ENCODE data around the gene ASB10.

The ASB10 gene

DNA sequence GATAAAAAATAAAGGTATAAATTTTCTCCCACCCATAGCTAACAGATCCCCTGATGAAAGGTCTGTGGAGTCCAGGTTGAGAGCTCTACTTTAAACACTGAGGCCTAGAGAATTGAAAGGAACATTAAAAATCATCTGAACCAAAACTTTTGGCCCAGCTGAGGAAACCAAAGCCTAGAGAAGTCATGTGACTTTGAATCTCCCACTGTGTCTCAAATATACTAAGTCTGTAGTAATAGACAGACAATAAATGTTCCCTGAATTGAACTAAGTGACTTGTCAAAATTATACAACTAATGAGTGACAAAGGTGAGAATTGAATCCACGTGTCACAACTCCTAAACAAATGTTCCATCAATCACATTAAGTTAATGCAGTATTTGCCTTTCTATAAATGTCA is 25.3 kb downstream of the ASB10 start:
- DNase-seq: no peak

DNA sequence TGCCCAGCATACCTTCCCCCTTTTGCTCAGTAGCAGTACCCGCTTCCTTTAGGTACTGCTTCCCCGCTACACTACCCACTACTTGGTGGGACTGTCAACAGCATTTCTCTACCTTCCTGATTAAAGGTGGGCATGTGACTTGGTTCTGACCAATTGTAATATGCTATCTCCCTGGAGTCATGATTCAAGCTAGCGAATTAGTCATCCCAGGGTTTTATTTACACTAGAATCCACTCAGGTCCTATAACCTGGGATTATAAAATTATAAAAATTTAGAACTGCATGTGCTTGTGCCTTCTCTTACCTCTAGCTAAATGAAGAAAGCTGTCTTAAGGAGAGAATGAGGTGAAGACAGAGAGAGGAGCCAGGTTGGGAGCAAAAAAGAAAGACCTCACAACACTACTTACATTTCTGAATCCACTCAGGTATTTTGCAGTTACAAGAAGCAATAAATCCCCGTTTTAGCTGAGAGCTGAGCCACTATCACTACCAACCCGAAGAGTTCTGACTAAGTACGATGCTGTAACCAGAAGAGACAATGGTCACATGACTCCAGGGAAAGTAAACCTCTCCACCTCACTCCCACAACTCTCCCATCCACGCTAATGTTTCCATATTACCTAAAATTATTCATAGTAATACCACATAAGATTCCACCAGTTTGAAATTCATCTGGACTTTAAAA is 29.3 kb downstream of the ASB10 start:
- no peak for DNase-seq

GRCh38 chr7:151152643-151153513 is 34.2 kb downstream of the ASB10 start:
- no peak for DNase-seq

DNA sequence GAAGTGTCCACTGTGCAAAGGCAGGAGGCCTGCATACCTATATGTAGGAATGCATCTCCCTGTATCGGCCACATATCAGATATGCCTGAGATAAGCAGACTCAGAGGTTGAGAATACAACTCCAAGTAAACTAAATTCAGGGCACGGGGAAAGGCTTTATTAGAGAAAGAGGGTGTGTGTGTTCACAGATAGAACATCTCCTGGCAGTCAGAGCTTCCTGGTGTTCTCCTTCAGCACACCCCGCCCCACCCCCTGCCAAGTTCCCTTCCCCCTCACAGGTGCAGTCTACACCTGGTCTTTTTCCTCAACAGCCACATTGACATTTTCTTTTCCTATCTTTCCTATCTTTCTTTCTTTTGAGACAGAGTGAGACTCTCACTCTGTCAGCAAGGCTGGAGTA is 36.7 kb downstream of the ASB10 start:
- DNase-seq: no peak

- DNase-seq: no peak
Observed at GRCh38 chr7:151148319-151149259, 38.5 kb downstream of the ASB10 start.

DNA sequence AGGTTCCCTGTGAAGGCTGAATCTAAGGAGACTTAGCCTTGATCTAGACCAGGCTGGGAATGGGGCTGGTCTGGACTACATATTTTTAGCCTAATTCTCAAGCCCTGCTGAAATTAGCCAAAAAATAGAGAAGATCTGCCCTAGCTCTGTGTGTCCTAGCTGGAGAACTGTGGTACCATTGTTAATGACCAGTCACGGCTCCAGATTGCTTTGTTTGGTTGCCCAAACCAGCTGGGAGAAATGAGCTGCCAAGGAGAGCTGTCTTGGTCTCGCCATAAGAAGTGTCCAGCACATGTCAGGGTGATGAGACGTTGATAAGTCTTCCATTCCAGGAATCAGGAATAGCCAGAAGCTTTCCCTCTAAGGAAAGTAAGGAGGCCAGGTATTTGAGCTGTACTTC is 40.3 kb downstream of the ASB10 start:
- no peak for DNase-seq

DNA sequence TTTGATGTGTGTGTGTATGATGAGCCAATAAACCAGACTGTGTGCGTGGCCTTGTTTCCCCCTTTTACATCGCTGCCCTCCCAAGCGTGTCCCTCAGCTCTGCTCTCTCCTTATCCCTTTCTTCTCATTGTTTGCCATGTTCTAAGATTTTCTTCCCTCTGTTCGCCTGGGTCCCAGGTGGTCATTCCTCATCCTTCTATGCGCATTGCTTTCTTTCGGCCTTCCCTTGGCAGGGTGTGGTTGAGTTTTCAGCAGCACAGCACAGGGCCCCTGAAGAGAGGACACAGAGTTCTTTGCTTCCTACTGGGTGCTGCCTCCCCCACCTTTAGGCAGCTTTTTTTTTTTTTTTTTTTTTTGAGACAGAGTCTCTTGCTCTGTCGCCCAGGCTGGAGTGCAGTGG is 42.7 kb downstream of the ASB10 start:
- DNase-seq: no peak

DNA sequence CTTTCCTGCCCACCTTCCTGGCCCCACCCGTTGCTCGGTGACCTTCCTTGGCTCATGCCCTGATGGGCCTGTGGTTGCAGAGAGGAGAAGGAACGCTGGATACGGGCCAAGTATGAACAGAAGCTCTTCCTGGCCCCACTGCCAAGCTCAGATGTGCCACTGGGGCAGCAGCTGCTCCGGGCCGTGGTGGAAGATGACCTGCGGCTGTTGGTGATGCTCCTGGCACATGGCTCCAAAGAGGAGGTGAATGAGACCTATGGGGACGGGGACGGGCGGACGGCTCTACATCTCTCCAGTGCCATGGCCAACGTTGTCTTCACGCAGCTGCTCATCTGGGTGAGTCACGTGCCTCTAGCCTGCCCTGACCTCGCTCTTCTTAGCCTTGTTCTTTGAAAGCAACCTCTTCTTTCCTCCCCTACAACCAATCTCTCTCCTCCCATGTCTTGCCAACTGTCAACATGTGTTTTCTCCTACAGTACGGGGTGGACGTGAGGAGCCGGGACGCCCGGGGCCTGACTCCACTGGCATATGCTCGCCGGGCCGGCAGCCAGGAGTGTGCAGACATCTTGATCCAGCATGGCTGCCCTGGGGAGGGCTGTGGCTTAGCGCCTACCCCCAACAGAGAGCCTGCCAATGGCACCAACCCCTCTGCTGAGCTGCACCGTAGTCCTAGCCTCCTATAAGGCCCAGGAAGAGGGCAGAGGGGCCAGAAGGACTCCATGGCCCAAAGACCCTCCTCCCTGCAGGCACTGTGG is 43.6 kb downstream of the ASB10 start:
- no peak for DNase-seq

- no peak for DNase-seq
Observed at GRCh38 chr7:151142686-151143040, 44.4 kb downstream of the ASB10 start.

GRCh38 chr7:151141855-151142685 is 45.0 kb downstream of the ASB10 start:
- DNase-seq: no peak

GRCh38 chr7:151141311-151141854 is 45.7 kb downstream of the ASB10 start:
- DNase-seq: no peak

DNA sequence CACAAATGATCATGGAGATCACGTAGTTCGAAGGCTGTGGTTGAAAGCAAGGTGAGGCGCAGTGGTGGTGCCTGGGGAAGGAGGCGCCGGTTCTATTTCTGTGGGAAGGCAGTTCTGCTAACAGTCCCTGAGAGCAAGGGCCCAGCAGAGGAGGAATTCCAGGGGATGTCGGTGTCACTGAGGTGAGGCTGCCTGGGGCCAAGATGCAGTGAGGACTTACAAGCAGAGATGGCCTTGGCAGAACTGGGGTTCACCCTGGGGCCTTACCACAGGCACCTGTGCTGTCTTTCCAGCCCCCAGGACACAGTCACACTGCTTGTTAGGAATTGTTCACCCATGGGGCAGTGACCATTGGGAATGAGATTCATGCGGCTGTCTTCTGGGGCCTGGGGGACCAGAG is 46.2 kb downstream of the ASB10 start:
- no peak for DNase-seq

DNA sequence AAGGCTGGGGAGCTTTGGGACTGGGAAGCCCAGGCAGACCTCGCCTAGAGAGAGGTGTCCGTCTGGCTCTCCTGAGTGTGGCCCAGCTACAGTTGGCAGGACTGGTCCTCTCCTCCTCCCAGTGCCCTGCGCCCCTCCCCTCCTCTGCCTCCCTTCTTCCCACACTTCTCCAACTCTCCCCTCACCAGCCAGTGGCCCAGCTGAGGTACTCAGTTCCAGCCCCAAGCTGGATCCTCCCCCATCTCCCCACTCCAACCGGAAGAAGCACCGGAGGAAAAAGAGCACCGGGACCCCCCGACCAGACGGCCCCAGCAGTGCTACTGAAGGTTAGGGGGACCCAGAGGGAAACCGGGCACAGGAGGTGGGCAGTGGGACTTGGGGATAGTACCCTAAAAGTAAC is 47.3 kb downstream of the ASB10 start:
- no peak for DNase-seq

DNA sequence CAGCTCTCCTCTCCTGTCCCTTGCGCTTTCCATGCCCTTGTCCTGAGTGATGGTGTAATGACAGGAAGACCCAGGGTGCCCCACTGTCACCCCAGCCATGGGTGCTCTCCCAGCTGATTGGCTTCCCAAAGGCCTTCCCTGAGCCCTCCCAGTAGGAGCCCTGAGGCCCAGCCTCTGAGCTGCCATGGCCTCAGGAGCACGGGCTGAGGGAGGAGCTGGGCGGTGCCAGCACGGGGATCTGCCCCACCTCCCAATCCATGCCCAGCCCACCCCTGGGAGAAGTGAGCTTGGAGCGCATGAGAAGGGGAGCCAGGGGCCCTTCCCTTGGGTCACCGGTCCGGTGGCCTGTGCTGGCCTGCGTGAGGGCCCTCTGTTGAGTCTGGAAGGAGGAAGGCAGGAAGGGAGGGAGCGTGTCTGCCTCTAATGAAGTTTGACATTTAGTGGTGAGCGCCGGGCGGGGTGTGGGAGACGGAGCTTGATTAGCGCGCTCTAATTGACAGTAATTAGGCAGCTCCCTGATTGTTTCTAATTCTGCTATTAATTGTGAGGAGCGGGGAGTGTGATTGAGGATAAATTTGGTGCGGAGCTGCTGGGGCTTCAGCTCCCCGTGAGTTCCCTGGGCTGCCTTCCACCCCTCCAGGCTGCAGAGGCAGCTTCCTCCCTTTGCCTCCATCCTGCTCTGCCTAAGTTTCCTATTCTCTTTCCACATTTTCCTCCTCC is 47.8 kb downstream of the ASB10 start:
- no peak for DNase-seq

- no peak for DNase-seq
Observed at GRCh38 chr7:151138153-151138851, 48.7 kb downstream of the ASB10 start.

DNA sequence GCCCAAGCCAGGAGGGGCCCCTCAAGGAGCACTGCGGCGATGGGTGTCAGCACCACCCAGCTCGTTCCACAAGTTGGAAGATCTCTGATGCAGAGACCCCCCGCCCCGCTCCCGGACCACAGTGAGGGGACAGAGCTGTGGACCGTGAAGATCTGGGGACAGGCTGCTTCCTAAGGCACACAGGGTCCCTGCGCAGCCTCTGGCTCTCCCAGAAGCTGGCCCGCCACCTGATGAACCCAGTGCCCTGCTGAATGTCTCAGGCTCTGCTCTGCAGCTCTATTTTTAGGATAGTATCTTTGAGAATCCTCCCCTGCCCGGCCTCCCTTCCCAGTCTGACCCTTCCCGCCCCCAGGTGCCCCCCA is 49.3 kb downstream of the ASB10 start:
- DNase-seq: no peak

DNA sequence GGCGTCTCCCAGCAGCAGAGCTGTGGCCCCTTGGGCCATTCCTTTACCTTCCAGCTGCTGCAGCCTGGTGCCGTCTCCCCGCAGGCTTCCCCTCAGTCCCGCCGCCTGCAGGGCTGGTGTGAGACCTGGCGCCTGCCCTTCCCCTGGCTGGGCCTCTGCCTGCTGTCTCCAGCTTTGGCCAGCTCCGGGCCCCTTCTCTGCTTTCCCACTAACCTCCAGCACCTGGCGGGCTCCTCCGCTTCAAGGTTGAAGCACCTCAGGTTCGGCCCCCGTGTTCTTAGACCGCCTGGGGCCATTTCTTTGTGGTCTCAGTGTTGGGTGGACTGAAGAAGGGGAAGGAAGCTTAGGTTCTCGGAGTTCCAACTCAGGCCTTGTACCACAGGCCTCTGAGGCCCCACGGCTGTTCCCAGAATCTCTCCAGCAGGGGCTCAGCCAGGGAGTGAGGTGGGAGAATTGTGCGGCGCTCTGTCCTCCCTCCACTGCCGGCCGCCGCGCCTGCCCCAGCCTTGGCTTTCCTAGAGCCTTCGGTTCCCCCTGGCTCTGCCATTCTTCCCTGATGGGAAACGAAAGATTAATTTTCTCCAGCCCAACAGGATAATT is 49.9 kb downstream of the ASB10 start:
- no peak for DNase-seq

DNA sequence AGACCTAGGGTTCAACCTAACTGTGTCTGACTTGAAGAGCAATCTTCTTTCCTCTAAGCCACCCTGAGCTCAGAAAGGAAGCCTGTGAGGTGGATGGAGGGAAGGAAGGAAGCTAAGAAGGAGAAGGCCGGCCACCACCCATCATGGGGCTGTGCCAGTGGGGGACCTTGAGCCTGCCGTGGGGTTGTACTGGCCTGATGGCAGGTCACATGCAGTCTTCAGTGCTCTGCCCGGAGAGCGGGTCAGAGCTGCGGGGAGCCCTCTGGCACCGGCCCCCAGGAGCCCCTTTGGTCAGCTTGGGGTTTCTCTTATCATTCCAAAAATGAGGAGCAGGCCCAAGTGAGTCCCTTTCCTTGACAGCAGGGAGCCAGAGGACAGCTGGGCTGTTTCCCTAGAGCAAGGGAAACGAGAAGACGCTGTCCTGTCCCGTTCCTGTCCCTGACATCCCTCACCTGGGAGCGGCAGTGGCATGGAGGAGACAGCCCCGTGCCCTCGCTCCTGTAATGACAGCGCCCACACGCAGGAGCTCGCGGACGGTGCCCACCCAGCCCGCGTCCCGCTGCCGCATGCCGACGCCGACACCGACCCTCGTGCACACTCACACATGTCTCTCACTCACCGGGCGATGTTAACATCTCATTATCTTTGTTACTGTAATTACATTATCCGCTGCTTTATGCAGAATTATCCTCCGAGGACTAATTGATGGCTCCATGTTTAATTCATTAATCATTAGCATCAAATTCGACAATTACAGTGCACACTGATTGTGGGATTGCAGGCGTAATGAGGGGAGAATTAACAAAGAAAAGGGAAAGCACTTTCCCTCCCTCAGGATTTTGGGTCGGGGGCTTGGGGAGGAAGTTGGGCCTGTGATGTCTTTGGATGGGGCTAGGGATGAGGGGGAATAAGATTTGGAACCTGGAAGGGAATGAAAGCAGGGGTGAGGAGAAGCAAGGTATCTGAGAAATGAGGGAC is 50.9 kb downstream of the ASB10 start:
- no peak for DNase-seq

- DNase-seq: no peak
Observed at GRCh38 chr7:151135525-151135845, 51.6 kb downstream of the ASB10 start.
